SK-N-SH treated with all-trans-retinoic acid at 6 μM for 48 hours (cell line): ENCODE data around the gene NHSL2.

Experiments used
- CREB5 ChIP-seq: fragments of 250-450 bp; sonication (Bioruptor Pico); IDR thresholded peaks from 2 replicates; pipeline ENCODE4 v1.5.1; 2020; ENCODE audit warnings: low read depth, mild to moderate bottlenecking, moderate library complexity
- ESRRG ChIP-seq: fragments of 250-450 bp; sonication (Bioruptor Pico); IDR thresholded peaks from 2 replicates; pipeline ENCODE4 v1.6.1; 2021; ENCODE audit warnings: mild to moderate bottlenecking
- PATZ1 ChIP-seq: fragments of 250-450 bp; sonication (Bioruptor Pico); IDR thresholded peaks from 2 replicates; pipeline ENCODE4 v1.8.0; 2020; ENCODE audit warnings: mild to moderate bottlenecking, moderate library complexity, borderline replicate concordance
- POU6F1 ChIP-seq: fragments of 250-450 bp; sonication (Bioruptor Pico); IDR thresholded peaks from 2 replicates; pipeline ENCODE4 v1.8.0; 2021; ENCODE audit warnings: low read depth, mild to moderate bottlenecking, moderate library complexity, borderline replicate concordance
- RARB ChIP-seq: fragments of 250-450 bp; sonication (Bioruptor Pico); IDR thresholded peaks from 2 replicates; pipeline ENCODE4 v1.8.0; 2021; ENCODE audit warnings: mild to moderate bottlenecking, moderate library complexity
- SNAI2 ChIP-seq: fragments of 250-450 bp; sonication (Bioruptor Pico); IDR thresholded peaks from 2 replicates; pipeline ENCODE4 v1.5.0; 2020; ENCODE audit warnings: mild to moderate bottlenecking, moderate library complexity
- TCF4 ChIP-seq: fragments of 250-450 bp; sonication (Bioruptor Pico); IDR thresholded peaks from 2 replicates; pipeline ENCODE4 v1.8.0; 2021; ENCODE audit warnings: mild to moderate bottlenecking, moderate library complexity, borderline replicate concordance
- TOX ChIP-seq: fragments of 250-450 bp; sonication (Bioruptor Pico); IDR thresholded peaks from 2 replicates; pipeline ENCODE4 v1.8.0; 2021; ENCODE audit warnings: mild to moderate bottlenecking, moderate library complexity, borderline replicate concordance
- ZFP3 ChIP-seq: fragments of 250-450 bp; sonication (Bioruptor Pico); IDR thresholded peaks from 2 replicates; pipeline ENCODE4 v1.5.0; 2020; ENCODE audit warnings: mild to moderate bottlenecking, moderate library complexity
- ZNF8 ChIP-seq: fragments of 450-650 bp; formaldehyde crosslinking; IDR thresholded peaks from 2 replicates; pipeline ENCODE4 v1.5.0; 2020; ENCODE audit warnings: mild to moderate bottlenecking, moderate library complexity

- TF ChIP-seq CREB5 (CRISPR knock-in tag), result no peak
- TF ChIP-seq POU6F1 (CRISPR knock-in tag), result no peak
- no peak for TF ChIP-seq PATZ1 (CRISPR knock-in tag)
- no peak for TF ChIP-seq RARB (CRISPR knock-in tag)
- no peak for TF ChIP-seq ZNF8 (CRISPR knock-in tag)
- TF ChIP-seq ESRRG (CRISPR knock-in tag), result no peak
- TF ChIP-seq ZFP3, result no peak
- no peak for TF ChIP-seq SNAI2 (CRISPR knock-in tag)
- no peak for TF ChIP-seq TCF4 (CRISPR knock-in tag)
- TF ChIP-seq TOX (CRISPR knock-in tag), result no peak
Measured at GRCh38 chrX:72086995-72087394, 176.3 kb downstream of the NHSL2 start.
